OCI-LY7 (cell line): ENCODE results near the gene SSBP4. TPM values are rescaled to one million over a fixed set of nuclear protein-coding genes. Genes with fewer than 3 reads are reported as not detected.

Source experiments
- BruUV-seq: library from RNA; stranded (reverse); fragments of 400-500 nt; replicated peaks from 2 replicates; lab custom pipeline; 2021; lab: Mats Ljungman, UMichigan
- CTCF ChIA-PET: fragments of 300-600 bp; sonication (Branson Sonifier 250); formaldehyde crosslinking; loops from one replicate; lab custom pipeline; 2022; ENCODE audit warnings: antibody characterized with exemption; ENCODE audit not compliant: unreplicated experiment; lab: Charles Lee
- POLR2A ChIA-PET: fragments of 300-600 bp; sonication (Branson Sonifier 250); formaldehyde crosslinking; loops from one replicate; lab custom pipeline; 2022; ENCODE audit warnings: antibody characterized with exemption; lab: Charles Lee
- DNase-seq: peaks from one replicate; pipeline ENCODE4 v3.0.0-alpha.2; 2015; ENCODE audit warnings: low spot score
- H2AFZ ChIP-seq: fragments of 200-600 bp; sonication (generic), shearing (Covaris generic); 2 replicates; pipeline ENCODE4 v1.6.1; 2014; ENCODE audit warnings: mild to moderate bottlenecking, antibody characterized with exemption, low read length, moderate library complexity
- H3K27ac ChIP-seq: fragments of 200-600 bp; sonication (generic); 2 replicates; pipeline ENCODE4 v1.5.1; 2014; ENCODE audit warnings: mixed run types, low read depth, mild to moderate bottlenecking, moderate library complexity, low read length, inconsistent platforms; ENCODE audit not compliant: poor library complexity, severe bottlenecking
- H3K36me3 ChIP-seq: fragments of 200-600 bp; sonication (generic); 2 replicates; pipeline ENCODE4 v1.6.1; 2014; ENCODE audit warnings: mild to moderate bottlenecking, antibody characterized with exemption, low read length, moderate library complexity, mixed read lengths; ENCODE audit not compliant: insufficient read depth
- H3K4me1 ChIP-seq: fragments of 200-600 bp; sonication (generic); 2 replicates; pipeline ENCODE4 v1.5.1; 2014; ENCODE audit warnings: mild to moderate bottlenecking, low read length; ENCODE audit not compliant: insufficient read depth, poor library complexity, severe bottlenecking
- H3K4me2 ChIP-seq: fragments of 200-600 bp; sonication (generic); 2 replicates; pipeline ENCODE4 v1.6.1; 2014; ENCODE audit warnings: mild to moderate bottlenecking, low read length
- H3K4me3 ChIP-seq: fragments of 200-600 bp; sonication (generic); 2 replicates; pipeline ENCODE4 v1.5.1; 2014; ENCODE audit warnings: mild to moderate bottlenecking, low read depth, low read length; ENCODE audit not compliant: poor library complexity, severe bottlenecking
- H3K79me2 ChIP-seq: fragments of 200-600 bp; sonication (generic); 2 replicates; pipeline ENCODE4 v1.6.1; 2016; ENCODE audit warnings: low read depth, mild to moderate bottlenecking, low read length, moderate library complexity, mixed read lengths; ENCODE audit not compliant: insufficient read depth
- H3K9me2 ChIP-seq: fragments of 200-600 bp; sonication (generic); 2 replicates; pipeline ENCODE4 v1.6.1; 2016; ENCODE audit warnings: mild to moderate bottlenecking, low read length, mixed read lengths; ENCODE audit not compliant: insufficient read depth
- H3K9me3 ChIP-seq: fragments of 200-600 bp; sonication (generic); 2 replicates; pipeline ENCODE4 v1.6.1; 2014; ENCODE audit warnings: mild to moderate bottlenecking, mixed run types, low read length, mixed read lengths
- H4K20me1 ChIP-seq: fragments of 200-600 bp; sonication (generic); 2 replicates; pipeline ENCODE4 v1.6.1; 2014; ENCODE audit warnings: mild to moderate bottlenecking, antibody characterized with exemption, low read length, moderate library complexity, mixed read lengths; ENCODE audit not compliant: insufficient read depth
- CTCF ChIP-seq: fragments of 200-600 bp; sonication (generic); conservative IDR thresholded peaks from 2 replicates; pipeline ENCODE4 v1.5.1; 2014; ENCODE audit warnings: mild to moderate bottlenecking, antibody characterized with exemption, low read length, moderate library complexity, mixed read lengths
- EZH2phosphoT487 ChIP-seq: fragments of 200-600 bp; sonication (generic); IDR thresholded peaks from 2 replicates; pipeline ENCODE4 v1.6.1; 2018; ENCODE audit warnings: low read depth, borderline replicate concordance, mild to moderate bottlenecking, mixed run types, antibody characterized with exemption, low read length, moderate library complexity, mixed read lengths
- intact Hi-C: fragments of 100-400 bp; cut with micrococcal nuclease; formaldehyde crosslinking; loops from one replicate; pipeline ENCODE4 v1.10.0; 2022; ENCODE audit not compliant: unreplicated experiment
- total RNA-seq, 2 experiments: library from RNA; depleted of rRNA in 1 of 2; stranded (reverse); fragments of >200 nt in 1 of 2; shearing (Covaris generic) in 1 of 2; gene quantifications; 2 replicates each; pipeline ENCODE4 v1.2.3, GENCODE V29; 2014 to 2022

Gene SSBP4
- total RNA-seq, 2 experiments from 2014 or later: 92.9 to 117 TPM

GRCh38 chr19:18473003-18473705 lies 54.0 kb downstream of the SSBP4 start:
- Histone ChIP-seq H3K4me2 (no peak overlapping the region), H3K79me2 (no peaks in the 10 kb centered on the region), H3K9me2 (no peaks in the 10 kb centered on the region), H4K20me1 (no peaks in the 10 kb centered on the region), H3K9me3 (no peaks in the 10 kb centered on the region), H3K36me3 (peaks cover 8% of the 10 kb centered on the region; the same call in 1 of the 2 replicates), H3K4me1 (peaks cover 3% of the 10 kb centered on the region), H3K4me3 (no peak overlapping the region), H2AFZ (no peak overlapping the region), H3K27ac (no peak overlapping the region)
- POLR2A ChIA-PET: interaction anchor here (0.9 kb wide), 1 partner anchor 53 kb away, joined by 5 read pairs; no protein-coding TSS in a partner anchor
- DNase-seq: no peak
- intact Hi-C loops: loop anchor here (5.0 kb wide), 1 partner anchor 114 kb away; the partner anchor contains the start of gene REX1BD
- CTCF ChIA-PET: no interaction called here
- no TSS peak for BruUV-seq
- TF ChIP-seq CTCF: no peak
- no peak for TF ChIP-seq EZH2phosphoT487

- no peaks in the 10 kb centered on the region for H3K79me2 ChIP-seq
- H3K36me3 ChIP-seq: peaks cover 8% of the 10 kb centered on the region; the same call in 1 of the 2 replicates
- intact Hi-C loops: loop anchor here (5.0 kb wide), 1 partner anchor 114 kb away; the partner anchor contains the start of gene REX1BD
- ChIA-PET POLR2A (interaction anchor here (0.9 kb wide), 1 partner anchor 52 kb away, joined by 5 read pairs; no protein-coding TSS in a partner anchor), CTCF (interaction anchor here (0.7 kb wide), 2 partner anchors 8 to 114 kb away, joined by 3 to 8 read pairs; no protein-coding TSS in a partner anchor)
- no peak overlapping the region for H2AFZ ChIP-seq
- H3K4me2 ChIP-seq: no peak overlapping the region
- H3K27ac ChIP-seq: no peak overlapping the region
- H4K20me1 ChIP-seq: no peaks in the 10 kb centered on the region
- BruUV-seq: no TSS peak
- no peak for TF ChIP-seq EZH2phosphoT487
- TF ChIP-seq CTCF: no peak
- no peak overlapping the region for H3K4me3 ChIP-seq
- no peaks in the 10 kb centered on the region for H3K9me3 ChIP-seq
- H3K4me1 ChIP-seq: peaks cover 9% of the 10 kb centered on the region
- no peak for DNase-seq
- no peaks in the 10 kb centered on the region for H3K9me2 ChIP-seq
These were observed 54.5 kb downstream of the SSBP4 start for GRCh38 chr19:18473706-18474087.
